K562 (cell line): ENCODE data around the gene MYL12A. TPM values are rescaled to one million over a fixed set of nuclear protein-coding genes. Genes with fewer than 3 reads are reported as not detected.

ENCODE experiments used
- ATAC-seq: fragments of 200-7000 bp; cut with Tn5 transposase; 3 replicates; pipeline ENCODE4 v1.9.1; 2020; ENCODE audit warnings: moderate library complexity
- BruUV-seq: library from RNA; stranded (reverse); fragments of 400-500 nt; replicated peaks from 2 replicates; lab custom pipeline; 2021; lab: Mats Ljungman, UMichigan
- CTCF ChIA-PET: fragments of 300-600 bp; formaldehyde crosslinking; extraction: SDS; loops from one replicate; lab custom pipeline; 2021; ENCODE audit warnings: low intra/inter-chr PET ratio; lab: Yijun Ruan, JAX
- POLR2A ChIA-PET: fragments of 300-600, 350-650 bp; sonication (Branson Sonifier 250); formaldehyde crosslinking; extraction: SDS; loops from one replicate; lab custom pipeline; 2021; ENCODE audit warnings: antibody characterized with exemption, inconsistent platforms; lab: Yijun Ruan, JAX
- DNase-seq, 4 experiments: peaks; one replicate each; pipeline versions ENCODE4 v3.0.0 to v3.0.0-alpha.2; 2011 to 2018; ENCODE audit warnings: low spot score in 3 of 4, mixed read lengths in 3 of 4; ENCODE audit errors: extremely low read depth in 1 of 4
- FAIRE-seq: peaks from 2 replicates; lab custom pipeline; 2011; peaks lifted over from hg19 to GRCh38; lab: Jason Lieb, UNC
- H2AFZ ChIP-seq: 2 replicates; pipeline ENCODE4 v1.6.0; 2011; ENCODE audit warnings: low read depth, low read length, control low read depth, inconsistent platforms
- H3K27ac ChIP-seq: fragments of 200-600 bp; 3 replicates; pipeline ENCODE4 v1.8.0; 2011; ENCODE audit warnings: low read depth, mild to moderate bottlenecking, control low read depth, inconsistent platforms, low read length, moderate library complexity, mixed read lengths; ENCODE audit errors: extremely low read depth
- H3K27me3 ChIP-seq, 2 experiments: fragments of 300-600 bp in 1 of 2; 2 replicates in 1 of 2; 3 replicates in 1 of 2; pipeline versions ENCODE4 v1.6.0 to v1.8.0; 2011; ENCODE audit warnings: inconsistent platforms in 2 of 2, low read length in 2 of 2, mild to moderate bottlenecking in 1 of 2, mixed read lengths in 1 of 2, moderate library complexity in 1 of 2; ENCODE audit not compliant: control insufficient read depth in 2 of 2, insufficient read depth in 2 of 2
- H3K36me3 ChIP-seq: fragments of 300-600 bp; 3 replicates; pipeline ENCODE4 v1.8.0; 2011; ENCODE audit warnings: mild to moderate bottlenecking, low read length, inconsistent platforms; ENCODE audit not compliant: control insufficient read depth, insufficient read depth
- H3K4me1 ChIP-seq, 2 experiments: fragments of 200-600 bp in 1 of 2; replicated peaks in 1 of 2; 2 replicates in 1 of 2; 3 replicates in 1 of 2; pipeline versions ENCODE4 v1.5.1 to v1.8.0; 2011; ENCODE audit warnings: inconsistent platforms in 2 of 2, low read length in 2 of 2, mild to moderate bottlenecking in 1 of 2, mixed read lengths in 1 of 2, moderate library complexity in 1 of 2; ENCODE audit not compliant: control insufficient read depth in 2 of 2, insufficient read depth in 2 of 2
- H3K4me2 ChIP-seq: 2 replicates; pipeline ENCODE4 v1.6.1; 2011; ENCODE audit warnings: low read length, control low read depth, inconsistent platforms, mixed read lengths; ENCODE audit not compliant: insufficient read depth
- H3K4me3 ChIP-seq: fragments of 200-600 bp; sonication (generic), shearing (Covaris generic); 2 replicates; pipeline ENCODE4 v1.5.1; 2016; ENCODE audit warnings: control low read depth, inconsistent platforms
- H3K79me2 ChIP-seq: fragments of 200-600 bp; 3 replicates; pipeline ENCODE4 v1.8.0; 2011; ENCODE audit warnings: low read length, inconsistent platforms; ENCODE audit not compliant: control insufficient read depth, insufficient read depth
- H3K9ac ChIP-seq, 2 experiments: 2 replicates each; pipeline versions ENCODE4 v1.6.0 to v1.6.1; 2011; ENCODE audit warnings: low read depth in 2 of 2, low read length in 2 of 2, control low read depth in 1 of 2, inconsistent platforms in 1 of 2, mild to moderate bottlenecking in 1 of 2, mixed read lengths in 1 of 2; ENCODE audit not compliant: insufficient read depth in 1 of 2
- H3K9me1 ChIP-seq: one replicate; pipeline ENCODE4 v1.6.0; 2011; ENCODE audit warnings: inconsistent platforms, mild to moderate bottlenecking, low read length, moderate library complexity; ENCODE audit not compliant: control insufficient read depth, insufficient read depth
- H3K9me3 ChIP-seq: replicated peaks from 2 replicates; pipeline ENCODE4 v1.5.1; 2011; ENCODE audit warnings: low read depth, low read length, inconsistent platforms; ENCODE audit not compliant: control insufficient read depth, insufficient read depth
- H4K20me1 ChIP-seq: replicated peaks from 2 replicates; pipeline ENCODE4 v1.6.1; 2011; ENCODE audit warnings: low read length, inconsistent platforms, mixed read lengths; ENCODE audit not compliant: control insufficient read depth, insufficient read depth
- CBFA2T2 ChIP-seq: fragments of 450-650 bp; conservative IDR thresholded peaks from 2 replicates; pipeline ENCODE4 v1.6.1; 2017; ENCODE audit warnings: mild to moderate bottlenecking
- DMBX1 ChIP-seq: fragments of 250-450 bp; sonication (Bioruptor Pico); IDR thresholded peaks from 2 replicates; pipeline ENCODE4 v1.8.0; 2022; ENCODE audit warnings: inconsistent platforms, mild to moderate bottlenecking, moderate library complexity, borderline replicate concordance
- ETV1 ChIP-seq: fragments of 450-650 bp; conservative IDR thresholded peaks from 2 replicates; pipeline ENCODE4 v1.6.1; 2016; ENCODE audit warnings: missing genetic modification characterization, control low read depth, low read depth, missing compliant biosample characterization
- EZH2 ChIP-seq: IDR thresholded peaks from 2 replicates; pipeline ENCODE4 v1.6.1; 2012; ENCODE audit warnings: low read depth, mild to moderate bottlenecking, inconsistent platforms, low read length, borderline replicate concordance
- JUN ChIP-seq, 2 experiments: sonication (generic) in 1 of 2; formaldehyde crosslinking in 1 of 2; IDR thresholded peaks; 2 replicates each; pipeline versions ENCODE4 v1.6.1 to v1.8.0; 2012 to 2022; ENCODE audit warnings: borderline replicate concordance in 2 of 2, mild to moderate bottlenecking in 2 of 2, improper control_type of control experiment in 1 of 2, low read depth in 1 of 2, low read length in 1 of 2, missing genetic modification reagents in 1 of 2
- MTA3 ChIP-seq: fragments of 450-650 bp; formaldehyde crosslinking; IDR thresholded peaks from 2 replicates; pipeline ENCODE4 v1.6.1; 2017; ENCODE audit warnings: mild to moderate bottlenecking, borderline replicate concordance
- NBN ChIP-seq: fragments of 450-650 bp; IDR thresholded peaks from 2 replicates; pipeline ENCODE4 v1.6.1; 2016; ENCODE audit warnings: low read depth, mild to moderate bottlenecking
- NR4A1 ChIP-seq, 2 experiments: fragments of 250-450 bp in 1 of 2; fragments of 450-650 bp in 1 of 2; sonication (Bioruptor Pico) in 1 of 2; IDR thresholded peaks; 2 replicates each; pipeline versions ENCODE4 v1.4.0 to v1.6.1; 2016 to 2020; ENCODE audit warnings: mild to moderate bottlenecking in 2 of 2, missing compliant biosample characterization in 1 of 2, missing genetic modification characterization in 1 of 2, moderate library complexity in 1 of 2
- RBM25 ChIP-seq: fragments of 200-400 bp; formaldehyde crosslinking; IDR thresholded peaks from 2 replicates; pipeline ENCODE4 v1.6.1; 2018; ENCODE audit warnings: low read length, low read depth, moderate library complexity; ENCODE audit not compliant: severe bottlenecking
- SMARCC2 ChIP-seq: fragments of 450-650 bp; IDR thresholded peaks from 2 replicates; pipeline ENCODE4 v1.6.1; 2017; ENCODE audit warnings: antibody characterized with exemption, moderate library complexity, mild to moderate bottlenecking, low read depth
- ZC3H4 ChIP-seq: sonication (generic); formaldehyde crosslinking; IDR thresholded peaks from 2 replicates; pipeline ENCODE4 v1.9.0; 2021; ENCODE audit warnings: missing genetic modification reagents, borderline replicate concordance
- ZKSCAN1 ChIP-seq: fragments of 150-350 bp; IDR thresholded peaks from 2 replicates; pipeline ENCODE4 v1.6.1; 2016; ENCODE audit warnings: low read depth, low read length
- ZNF431 ChIP-seq: sonication (generic); formaldehyde crosslinking; IDR thresholded peaks from 2 replicates; pipeline ENCODE4 v1.8.0; 2022; ENCODE audit warnings: mild to moderate bottlenecking, missing genetic modification reagents
- ZNF561 ChIP-seq: fragments of 450-650 bp; formaldehyde crosslinking; conservative IDR thresholded peaks from 2 replicates; pipeline ENCODE4 v1.4.0; 2020; ENCODE audit warnings: mild to moderate bottlenecking, moderate library complexity
- ZNF695 ChIP-seq: fragments of 450-650 bp; formaldehyde crosslinking; IDR thresholded peaks from 2 replicates; pipeline ENCODE4 v1.4.0; 2020; ENCODE audit warnings: mild to moderate bottlenecking, moderate library complexity
- whole genome bisulfite sequencing: fragments of 100-300 bp; shearing (Covaris generic); methylation state at CpG from one replicate; pipeline ENCODE4 v1.1.6; 2016; ENCODE audit warnings: low coverage, mixed read lengths; ENCODE audit not compliant: insufficient coverage; ENCODE audit errors: missing lambda C conversion rate; 5-methylcytosine and 5-hydroxymethylcytosine counted together
- in situ Hi-C: fragments of 300-500 bp; cut with MboI; formaldehyde crosslinking; loops from 4 replicates; pipeline ENCODE4 v1.15.0; 2018; ENCODE audit warnings: inconsistent platforms, mixed read lengths
- intact Hi-C: fragments of 100-400 bp; cut with micrococcal nuclease; formaldehyde crosslinking; loops from 2 replicates; pipeline ENCODE4 v1.14.2; 2022
- polyA plus RNA-seq, 8 experiments: library from polyadenylated mRNA; depleted of rRNA in 4 of 8; stranded (reverse) in 5 of 8; unstranded in 3 of 8; fragments of >200 nt; fragmentation: Nextera tagmentation in 2 of 8; fragmentation: Illumina TruSeq in 1 of 8; extraction: Ambion mirVana in 2 of 8; extraction: Trizol in 1 of 8; gene quantifications; 2 replicates each; pipeline versions ENCODE4 v1.2.1 to v1.2.3, GENCODE V29; 2011 to 2014; ENCODE audit warnings: inconsistent platforms in 1 of 8, missing spikeins in 1 of 8
- total RNA-seq, 7 experiments: library from RNA; depleted of rRNA in 6 of 7; stranded (reverse); fragments of >200 nt in 6 of 7; fragmentation: Illumina TruSeq in 2 of 7; extraction: Trizol in 2 of 7; gene quantifications; 2 replicates each; pipeline versions ENCODE4 v1.2.1 to v1.2.3, GENCODE V29; 2011 to 2021; ENCODE audit warnings: low replicate concordance in 1 of 7
- TF ChIP-seq, protein P1 (sequence below): sonication (generic); formaldehyde crosslinking; IDR thresholded peaks from 2 replicates; pipeline ENCODE4 v1.9.0; 2022; ENCODE audit warnings: mild to moderate bottlenecking, missing genetic modification reagents
- TF ChIP-seq, protein P2 (sequence below): fragments of 200-800 bp; sonication (Bioruptor generic); IDR thresholded peaks from 2 replicates; pipeline ENCODE4 v1.6.1; 2017; ENCODE audit warnings: missing genetic modification characterization, missing compliant biosample characterization

The MYL12A gene
- total and polyA plus RNA-seq, 9 of the 15 experiments (the other 6 are each of a cell fraction or from before 2014, with no cell fraction given), result 308 to 1,031 (median 559) TPM

DNA sequence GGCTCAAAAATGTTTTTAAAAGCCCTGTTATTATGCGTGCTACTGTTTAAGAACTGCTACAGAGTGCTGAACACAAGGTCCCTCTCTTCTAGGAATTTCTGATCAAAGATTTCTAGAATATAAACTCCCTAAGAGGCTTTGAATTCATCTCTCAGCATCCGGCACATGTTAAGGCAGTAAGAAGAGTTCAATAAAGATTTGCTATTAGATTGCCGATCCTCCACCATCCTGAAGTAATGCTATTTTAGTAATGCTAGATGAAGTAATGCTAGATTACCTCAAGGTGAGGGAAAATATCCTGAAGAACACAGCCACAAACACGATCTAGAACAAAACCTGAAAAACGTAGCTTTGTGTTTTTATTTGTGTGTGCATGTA, 13.4 kb downstream of the MYL12A start (continued):
- TF ChIP-seq CBFA2T2 (no peak), ZNF431 (CRISPR knock-in tag) (no peak), ZKSCAN1 (no peak), JUN (IDR thresholded peaks at IDR 0.05; ENCODE audit: borderline replicate concordance, low read depth, low read length) (no peak), JUN (CRISPR knock-in tag; IDR thresholded peaks at IDR 0.05; ENCODE audit: borderline replicate concordance) (no peak), ZC3H4 (CRISPR knock-in tag) (no peak)

DNA sequence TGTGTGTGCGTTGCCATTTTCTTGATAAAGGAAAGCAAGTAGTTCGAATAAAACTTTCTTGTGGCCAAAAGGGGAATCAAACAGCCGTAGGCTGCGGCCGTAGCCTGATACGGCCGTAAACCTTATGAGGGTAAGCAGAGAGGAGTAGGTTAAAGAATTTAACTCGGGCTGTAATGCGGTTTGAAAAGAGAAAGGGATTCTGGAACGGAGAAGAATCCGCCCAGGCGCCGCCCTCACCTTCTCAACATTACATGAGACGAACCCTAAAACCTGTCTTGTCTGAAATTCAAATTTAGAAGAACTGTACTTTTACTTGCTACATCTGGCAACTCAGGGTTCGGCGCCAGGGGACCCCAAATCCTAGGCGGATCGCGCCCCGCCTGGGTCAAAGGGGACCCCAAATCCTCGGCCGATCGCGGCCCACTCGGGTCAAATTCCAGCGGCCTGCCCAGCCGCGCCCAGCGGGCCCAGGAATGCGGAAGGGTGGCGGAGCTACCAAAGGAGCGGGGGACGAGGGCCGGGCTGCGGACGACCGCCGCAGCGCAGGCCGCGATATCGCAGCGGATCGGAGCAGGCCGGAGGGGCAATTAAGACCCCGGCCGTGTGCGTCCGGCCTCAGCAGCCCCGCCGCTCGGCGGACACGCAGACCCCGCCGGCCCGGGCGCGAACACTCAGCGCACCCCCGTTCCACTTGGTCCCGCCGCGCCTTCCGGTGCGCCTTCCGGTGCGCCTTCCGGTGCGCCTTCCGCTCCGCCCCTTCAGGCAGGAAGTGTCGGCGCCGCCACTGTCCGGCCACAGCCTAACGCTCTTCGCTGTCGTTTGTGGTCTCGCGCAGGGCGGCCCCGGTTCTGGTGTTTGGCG, 14.0 kb downstream of the MYL12A start, which contains the start of gene MYL12B:
Gene MYL12B, plus strand, starts transcription at position 761 of the 861 bp plus-strand sequence. CDS start 10,766 bp downstream, outside the sequence.
- CTCF ChIA-PET, result no interaction called here
- TF ChIP-seq ETV1 (tag) (peak; percentile 95), DMBX1 (peak; percentile 31; the same call in 1 of the 2 replicates), NBN (peak; percentile 54; the same call in 1 of the 2 replicates), RBM25 (peak; percentile 66), ZNF561 (CRISPR knock-in tag) (no peak), ZNF695 (CRISPR knock-in tag) (0 out of 2 replicates have a peak, but pooled peaks have one; percentile 49), MTA3 (peak; percentile 88), SMARCC2 (0 out of 2 replicates have a peak, but pooled peaks have one; percentile 42), NR4A1 (CRISPR knock-in tag; IDR thresholded peaks at IDR 0.05) (peak; percentile 77; the same call in 1 of the 2 replicates), NR4A1 (tag; IDR thresholded peaks at IDR 0.05) (no peak), EZH2 (no peak)
- TF ChIP-seq, protein P1, sequence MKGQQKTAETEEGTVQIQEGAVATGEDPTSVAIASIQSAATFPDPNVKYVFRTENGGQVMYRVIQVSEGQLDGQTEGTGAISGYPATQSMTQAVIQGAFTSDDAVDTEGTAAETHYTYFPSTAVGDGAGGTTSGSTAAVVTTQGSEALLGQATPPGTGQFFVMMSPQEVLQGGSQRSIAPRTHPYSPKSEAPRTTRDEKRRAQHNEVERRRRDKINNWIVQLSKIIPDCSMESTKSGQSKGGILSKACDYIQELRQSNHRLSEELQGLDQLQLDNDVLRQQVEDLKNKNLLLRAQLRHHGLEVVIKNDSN, result no peak
- TF ChIP-seq, protein P2, sequence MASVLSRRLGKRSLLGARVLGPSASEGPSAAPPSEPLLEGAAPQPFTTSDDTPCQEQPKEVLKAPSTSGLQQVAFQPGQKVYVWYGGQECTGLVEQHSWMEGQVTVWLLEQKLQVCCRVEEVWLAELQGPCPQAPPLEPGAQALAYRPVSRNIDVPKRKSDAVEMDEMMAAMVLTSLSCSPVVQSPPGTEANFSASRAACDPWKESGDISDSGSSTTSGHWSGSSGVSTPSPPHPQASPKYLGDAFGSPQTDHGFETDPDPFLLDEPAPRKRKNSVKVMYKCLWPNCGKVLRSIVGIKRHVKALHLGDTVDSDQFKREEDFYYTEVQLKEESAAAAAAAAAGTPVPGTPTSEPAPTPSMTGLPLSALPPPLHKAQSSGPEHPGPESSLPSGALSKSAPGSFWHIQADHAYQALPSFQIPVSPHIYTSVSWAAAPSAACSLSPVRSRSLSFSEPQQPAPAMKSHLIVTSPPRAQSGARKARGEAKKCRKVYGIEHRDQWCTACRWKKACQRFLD (CRISPR knock-in tag), result peak; percentile 81

More for the DNA sequence above, 14.0 kb downstream of the MYL12A start, which contains the start of gene MYL12B:
- H3K27me3 ChIP-seq, result no peaks in the 10 kb centered on the region
- H3K27ac ChIP-seq, result peak within 1 kb of the TSS; percentile 97
- FAIRE-seq (peak; percentile 19), ATAC-seq (peak; percentile 85), DNase-seq (peak; percentile 79 to 92 (median 83))
- under 1% methylated on average over 84 of the region's 84 CpGs for WGBS
- peaks cover 34% of the 10 kb centered on the region for H3K36me3 ChIP-seq
- in situ Hi-C loops (no loop called here), intact Hi-C loops (loop anchor here (2.0 to 5.0 kb wide), 2 partner anchors 13 to 401 kb away; no protein-coding TSS in a partner anchor)
- H3K79me2 ChIP-seq, result peaks cover 61% of the 10 kb centered on the region
- peaks cover 6% of the 10 kb centered on the region for H3K9me1 ChIP-seq
- peak within 1 kb of the TSS; percentile 86 to 97 for H3K9ac ChIP-seq
- no peaks in the 10 kb centered on the region for H3K9me3 ChIP-seq
- POLR2A ChIA-PET, result interaction anchor here (0.5 to 3.5 kb wide), 14 partner anchors 9 to 414 kb away, joined by 3 to 26 read pairs (median 4); partner anchors contain the start of gene MYL12A
- BruUV-seq, result TSS peak; percentile 80
- peaks cover 40% of the 10 kb centered on the region for H4K20me1 ChIP-seq
- H3K4me1 ChIP-seq, result peaks cover 25 to 42% of the 10 kb centered on the region in 2 experiments
- H3K4me2 ChIP-seq, result peak within 1 kb of the TSS; percentile 88
- peak within 1 kb of the TSS; percentile 96 for H2AFZ ChIP-seq
- H3K4me3 ChIP-seq, result peak within 1 kb of the TSS; percentile 84
